K562 (cell line): Measurements from ENCODE around the gene EML2. TPM values are rescaled to one million over a fixed set of nuclear protein-coding genes. Genes with fewer than 3 reads are reported as not detected.

Experiments
- BRF1 ChIP-seq: IDR thresholded peaks from 3 replicates; pipeline ENCODE4 v1.6.1; 2011; ENCODE audit warnings: borderline replicate concordance, mild to moderate bottlenecking; ENCODE audit not compliant: insufficient read length; ENCODE audit errors: extremely low read depth
- COPS2 ChIP-seq: fragments of 450-650 bp; conservative IDR thresholded peaks from 2 replicates; pipeline ENCODE4 v1.6.1; 2016; ENCODE audit warnings: mild to moderate bottlenecking, moderate library complexity
- CREB3L1 ChIP-seq: fragments of 450-650 bp; IDR thresholded peaks from 2 replicates; pipeline ENCODE4 v1.6.1; 2014; ENCODE audit warnings: low read depth, mild to moderate bottlenecking, moderate library complexity, borderline replicate concordance
- EWSR1 ChIP-seq: fragments of 450-650 bp; IDR thresholded peaks from 2 replicates; pipeline ENCODE4 v1.6.1; 2018; ENCODE audit warnings: borderline replicate concordance, mild to moderate bottlenecking, low read depth, moderate library complexity; ENCODE audit not compliant: partially characterized antibody
- GABPB2 ChIP-seq: fragments of 250-450 bp; sonication (Bioruptor Pico); conservative IDR thresholded peaks from 2 replicates; pipeline ENCODE4 v1.5.1; 2021; ENCODE audit warnings: mild to moderate bottlenecking
- GATAD2A ChIP-seq: fragments of 450-650 bp; IDR thresholded peaks from 2 replicates; pipeline ENCODE4 v1.6.1; 2017
- HDAC2 ChIP-seq: fragments of 450-650 bp; IDR thresholded peaks from 2 replicates; pipeline ENCODE4 v1.6.1; 2016; ENCODE audit warnings: mild to moderate bottlenecking
- JUN ChIP-seq, 2 experiments: sonication (generic) in 1 of 2; formaldehyde crosslinking in 1 of 2; IDR thresholded peaks; 2 replicates each; pipeline versions ENCODE4 v1.6.1 to v1.8.0; 2012 to 2022; ENCODE audit warnings: borderline replicate concordance in 2 of 2, mild to moderate bottlenecking in 2 of 2, improper control_type of control experiment in 1 of 2, low read depth in 1 of 2, low read length in 1 of 2, missing genetic modification reagents in 1 of 2
- KAT7 ChIP-seq: sonication (generic); formaldehyde crosslinking; IDR thresholded peaks from 2 replicates; pipeline ENCODE4 v1.8.0; 2022; ENCODE audit warnings: missing genetic modification reagents, mild to moderate bottlenecking, borderline replicate concordance
- KDM2B ChIP-seq: fragments of 250-450 bp; sonication (Bioruptor Pico); IDR thresholded peaks from 2 replicates; pipeline ENCODE4 v1.8.0; 2021; ENCODE audit warnings: mild to moderate bottlenecking, moderate library complexity
- NCOA4 ChIP-seq: fragments of 450-650 bp; IDR thresholded peaks from 2 replicates; pipeline ENCODE4 v1.6.1; 2018; ENCODE audit warnings: mild to moderate bottlenecking; ENCODE audit not compliant: partially characterized antibody
- PHF20 ChIP-seq: fragments of 450-650 bp; IDR thresholded peaks from 2 replicates; pipeline ENCODE4 v1.6.1; 2018; ENCODE audit not compliant: partially characterized antibody
- PPARD ChIP-seq: fragments of 250-450 bp; sonication (Bioruptor Pico); IDR thresholded peaks from 2 replicates; pipeline ENCODE4 v1.8.0; 2022; ENCODE audit warnings: inconsistent platforms, mild to moderate bottlenecking, moderate library complexity
- PTTG1 ChIP-seq: fragments of 450-650 bp; IDR thresholded peaks from 2 replicates; pipeline ENCODE4 v1.6.1; 2016; ENCODE audit warnings: low read depth, mild to moderate bottlenecking, missing genetic modification characterization, missing compliant biosample characterization
- PURB ChIP-seq: sonication (generic); formaldehyde crosslinking; IDR thresholded peaks from 2 replicates; pipeline ENCODE4 v1.9.0; 2021; ENCODE audit warnings: low read depth, mild to moderate bottlenecking, missing genetic modification reagents
- RNF2 ChIP-seq: sonication (generic); IDR thresholded peaks from 2 replicates; pipeline ENCODE4 v1.6.1; 2016
- TAL1 ChIP-seq: fragments of 450-650 bp; IDR thresholded peaks from 2 replicates; pipeline ENCODE4 v1.6.1; 2016; ENCODE audit warnings: mild to moderate bottlenecking
- ZBED1 ChIP-seq: IDR thresholded peaks from 2 replicates; pipeline ENCODE4 v1.6.1; 2014
- ZBTB49 ChIP-seq: sonication (generic); formaldehyde crosslinking; IDR thresholded peaks from 2 replicates; pipeline ENCODE4 v1.8.0; 2022; ENCODE audit warnings: missing genetic modification reagents, mild to moderate bottlenecking, borderline replicate concordance
- ZNF274 ChIP-seq: IDR thresholded peaks from 2 replicates; pipeline ENCODE4 v1.6.1; 2011; ENCODE audit warnings: low read depth, mild to moderate bottlenecking, low read length, moderate library complexity, borderline replicate concordance
- ZNF511 ChIP-seq: sonication (generic); formaldehyde crosslinking; IDR thresholded peaks from 2 replicates; pipeline ENCODE4 v1.8.0; 2022; ENCODE audit warnings: mild to moderate bottlenecking, missing genetic modification reagents
- ZNF644 ChIP-seq: fragments of 200-800 bp; sonication (Bioruptor generic); IDR thresholded peaks from 2 replicates; pipeline ENCODE4 v1.6.1; 2016; ENCODE audit warnings: low read depth, missing genetic modification characterization, missing compliant biosample characterization
- ZNF655 ChIP-seq: fragments of 250-450 bp; sonication (Bioruptor Pico); IDR thresholded peaks from 2 replicates; pipeline ENCODE4 v1.5.0; 2021
- ZNF77 ChIP-seq: fragments of 250-450 bp; sonication (Bioruptor Pico); IDR thresholded peaks from 2 replicates; pipeline ENCODE4 v1.5.0; 2020
- ZNF785 ChIP-seq: fragments of 250-450 bp; sonication (Bioruptor Pico); IDR thresholded peaks from 2 replicates; pipeline ENCODE4 v1.4.0; 2020; ENCODE audit warnings: mild to moderate bottlenecking
- polyA plus RNA-seq, 8 experiments: library from polyadenylated mRNA; depleted of rRNA in 4 of 8; stranded (reverse) in 5 of 8; unstranded in 3 of 8; fragments of >200 nt; fragmentation: Nextera tagmentation in 2 of 8; fragmentation: Illumina TruSeq in 1 of 8; extraction: Ambion mirVana in 2 of 8; extraction: Trizol in 1 of 8; gene quantifications; 2 replicates each; pipeline versions ENCODE4 v1.2.1 to v1.2.3, GENCODE V29; 2011 to 2014; ENCODE audit warnings: inconsistent platforms in 1 of 8, missing spikeins in 1 of 8
- total RNA-seq, 7 experiments: library from RNA; depleted of rRNA in 6 of 7; stranded (reverse); fragments of >200 nt in 6 of 7; fragmentation: Illumina TruSeq in 2 of 7; extraction: Trizol in 2 of 7; gene quantifications; 2 replicates each; pipeline versions ENCODE4 v1.2.1 to v1.2.3, GENCODE V29; 2011 to 2021; ENCODE audit warnings: low replicate concordance in 1 of 7

EML2 gene
- total and polyA plus RNA-seq, 9 of the 15 experiments (the other 6 are each of a cell fraction or from before 2014, with no cell fraction given) = 2.6 to 69.6 (median 24.8) TPM

GRCh38 chr19:45645631-45646344 lies 6.6 kb upstream of the EML2 start (continued):
- TF ChIP-seq ZNF77 (CRISPR knock-in tag) (no peak), GATAD2A (no peak), ZBED1 (no peak), GABPB2 (no peak), RNF2 (peak; percentile 86), KDM2B (CRISPR knock-in tag) (no peak), ZNF655 (CRISPR knock-in tag) (no peak), TAL1 (no peak), KAT7 (CRISPR knock-in tag) (no peak), EWSR1 (no peak), BRF1 (no peak), NCOA4 (no peak), COPS2 (no peak), PPARD (CRISPR knock-in tag) (no peak), HDAC2 (peak; percentile 93; the same call in 1 of the 2 replicates), CREB3L1 (peak; percentile 68; the same call in 1 of the 2 replicates), ZBTB49 (CRISPR knock-in tag) (no peak), ZNF511 (CRISPR knock-in tag) (no peak), ZNF274 (no peak), PURB (CRISPR knock-in tag) (no peak), ZNF785 (CRISPR knock-in tag) (no peak), JUN (IDR thresholded peaks at IDR 0.05; ENCODE audit: borderline replicate concordance, low read depth, low read length) (peak; percentile 37; the same call in 1 of the 2 replicates), JUN (CRISPR knock-in tag; IDR thresholded peaks at IDR 0.05; ENCODE audit: borderline replicate concordance) (no peak), ZNF644 (tag) (no peak), PHF20 (no peak), PTTG1 (no peak)
